Fibroblast of lung (primary cell): ENCODE results near the gene ETS1. TPM values are rescaled to one million over a fixed set of nuclear protein-coding genes. Genes with fewer than 3 reads are reported as not detected.
A peak's percentile ranks its signal among the peaks of the same experiment; 100 is the strongest.

Source experiments
- DNase-seq, 2 donors: peaks; one replicate each; pipeline versions ENCODE4 v3.0.0 to v3.0.0-alpha.2; 2010; ENCODE audit warnings: low read depth in 2 of 2
- H2AFZ ChIP-seq: 2 replicates; pipeline ENCODE4 v1.5.1; 2012; ENCODE audit warnings: low read length, control low read depth, inconsistent platforms
- H3K27ac ChIP-seq: 2 replicates; pipeline ENCODE4 v1.5.1; 2011; ENCODE audit warnings: low read length, control low read depth; ENCODE audit not compliant: insufficient read depth
- H3K27me3 ChIP-seq: 2 replicates; pipeline ENCODE4 v1.5.1; 2011; ENCODE audit warnings: mild to moderate bottlenecking, low read length; ENCODE audit not compliant: control insufficient read depth, insufficient read depth
- H3K36me3 ChIP-seq: 2 replicates; pipeline ENCODE4 v1.5.1; 2011; ENCODE audit warnings: low read length; ENCODE audit not compliant: control insufficient read depth, insufficient read depth
- H3K4me1 ChIP-seq: 2 replicates; pipeline ENCODE4 v1.5.1; 2011; ENCODE audit warnings: low read length; ENCODE audit not compliant: control insufficient read depth, insufficient read depth; ENCODE audit errors: extremely low read depth
- H3K4me2 ChIP-seq: 2 replicates; pipeline ENCODE4 v1.5.1; 2011; ENCODE audit warnings: low read length, control low read depth; ENCODE audit not compliant: insufficient read depth; ENCODE audit errors: extremely low read depth
- H3K4me3 ChIP-seq, 4 experiments: fragments of 200-600 bp in 1 of 4; sonication (generic) in 1 of 4; replicated peaks in 1 of 4; 2 replicates each; pipeline ENCODE4 v1.5.1; 2011 to 2016; ENCODE audit warnings: low read length in 4 of 4, low read depth in 3 of 4, mild to moderate bottlenecking in 3 of 4, control low read depth in 2 of 4, inconsistent platforms in 1 of 4, mixed read lengths in 1 of 4; ENCODE audit not compliant: insufficient read depth in 1 of 4; ENCODE audit errors: control extremely low read depth in 1 of 4
- H3K79me2 ChIP-seq: 2 replicates; pipeline ENCODE4 v1.5.1; 2012; ENCODE audit warnings: mild to moderate bottlenecking, low read length, inconsistent platforms; ENCODE audit not compliant: control insufficient read depth, insufficient read depth
- H3K9ac ChIP-seq: 2 replicates; pipeline ENCODE4 v1.5.1; 2011; ENCODE audit warnings: mild to moderate bottlenecking, low read length, control low read depth; ENCODE audit not compliant: insufficient read depth
- H3K9me3 ChIP-seq: 2 replicates; pipeline ENCODE4 v1.5.1; 2012; ENCODE audit warnings: low read depth, low read length; ENCODE audit not compliant: control insufficient read depth, insufficient read depth
- H4K20me1 ChIP-seq: 2 replicates; pipeline ENCODE4 v1.5.1; 2011; ENCODE audit warnings: low read length; ENCODE audit not compliant: control insufficient read depth, insufficient read depth; ENCODE audit errors: extremely low read depth
- EZH2 ChIP-seq: IDR thresholded peaks from 2 replicates; pipeline ENCODE4 v1.5.1; 2012; ENCODE audit warnings: low read length, control low read depth, mild to moderate bottlenecking; ENCODE audit errors: missing control alignments
- polyA plus RNA-seq, 2 donors: library from polyadenylated mRNA; depleted of rRNA in 1 of 2; stranded (reverse) in 1 of 2; unstranded in 1 of 2; fragments of >200 nt; gene quantifications; 2 replicates each; pipeline ENCODE4 v1.2.1, GENCODE V29; 2011 to 2012; ENCODE audit warnings: missing spikeins in 1 of 2
- total RNA-seq: library from RNA; depleted of rRNA; stranded (reverse); fragments of >200 nt; gene quantifications from 2 replicates; pipeline ENCODE4 v1.2.1, GENCODE V29; 2014
- TF ChIP-seq, protein P1 (sequence below), 2 donors: IDR thresholded peaks in 1 of 2; conservative IDR thresholded peaks in 1 of 2; 1 replicate in 1 of 2; 2 replicates in 1 of 2; pipeline ENCODE4 v1.5.1; 2011 to 2012; ENCODE audit warnings: low read length in 2 of 2, control low read depth in 1 of 2, inconsistent platforms in 1 of 2, low read depth in 1 of 2, mild to moderate bottlenecking in 1 of 2

Gene ETS1
- total and polyA plus RNA-seq, 2 donors (not counting 1 experiment from before 2014, with no cell fraction given): 51.5 to 51.7 TPM

DNA sequence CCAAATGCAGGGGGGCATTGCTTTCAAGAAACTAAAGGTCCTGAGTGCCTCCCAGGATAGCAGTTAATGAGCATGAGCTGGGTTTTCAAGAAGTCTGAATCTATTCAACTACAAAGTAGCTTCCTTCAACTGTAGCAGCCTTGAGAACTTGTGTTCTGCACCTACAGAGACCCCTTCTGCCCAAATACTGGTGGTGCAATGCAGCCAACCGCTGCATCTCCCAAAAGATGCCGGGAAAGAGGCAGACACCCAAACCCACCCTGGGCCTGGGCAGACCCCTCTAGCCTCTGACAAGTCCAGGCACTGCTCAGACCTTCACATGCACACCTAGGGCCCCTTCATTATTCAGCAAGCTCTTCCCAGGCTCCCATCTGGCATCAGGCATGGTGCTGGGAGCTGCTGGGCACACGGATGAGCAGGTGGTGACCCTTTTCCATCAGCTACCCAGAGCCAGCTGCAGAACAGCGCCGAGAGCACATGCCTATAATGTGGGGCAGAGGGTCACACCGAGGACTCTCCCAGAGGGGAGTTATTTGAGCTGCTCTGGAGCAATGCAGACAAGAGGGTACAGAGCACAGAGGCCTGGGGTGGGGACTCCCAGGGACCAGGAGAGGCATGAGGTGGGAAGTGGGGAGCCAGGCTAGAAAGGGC is 44.9 kb upstream of the ETS1 start:
- no peaks in the 10 kb centered on the region for H3K79me2 ChIP-seq
- H3K4me2 ChIP-seq: no peak overlapping the region
- H3K36me3 ChIP-seq: no peaks in the 10 kb centered on the region
- H3K27me3 ChIP-seq: no peaks in the 10 kb centered on the region
- no peaks in the 10 kb centered on the region for H3K9me3 ChIP-seq
- no peak overlapping the region for H2AFZ ChIP-seq
- H3K4me3 ChIP-seq: no peak overlapping the region
- DNase-seq: peak; percentile 60 to 73
- TF ChIP-seq, protein P1, sequence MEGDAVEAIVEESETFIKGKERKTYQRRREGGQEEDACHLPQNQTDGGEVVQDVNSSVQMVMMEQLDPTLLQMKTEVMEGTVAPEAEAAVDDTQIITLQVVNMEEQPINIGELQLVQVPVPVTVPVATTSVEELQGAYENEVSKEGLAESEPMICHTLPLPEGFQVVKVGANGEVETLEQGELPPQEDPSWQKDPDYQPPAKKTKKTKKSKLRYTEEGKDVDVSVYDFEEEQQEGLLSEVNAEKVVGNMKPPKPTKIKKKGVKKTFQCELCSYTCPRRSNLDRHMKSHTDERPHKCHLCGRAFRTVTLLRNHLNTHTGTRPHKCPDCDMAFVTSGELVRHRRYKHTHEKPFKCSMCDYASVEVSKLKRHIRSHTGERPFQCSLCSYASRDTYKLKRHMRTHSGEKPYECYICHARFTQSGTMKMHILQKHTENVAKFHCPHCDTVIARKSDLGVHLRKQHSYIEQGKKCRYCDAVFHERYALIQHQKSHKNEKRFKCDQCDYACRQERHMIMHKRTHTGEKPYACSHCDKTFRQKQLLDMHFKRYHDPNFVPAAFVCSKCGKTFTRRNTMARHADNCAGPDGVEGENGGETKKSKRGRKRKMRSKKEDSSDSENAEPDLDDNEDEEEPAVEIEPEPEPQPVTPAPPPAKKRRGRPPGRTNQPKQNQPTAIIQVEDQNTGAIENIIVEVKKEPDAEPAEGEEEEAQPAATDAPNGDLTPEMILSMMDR (conservative IDR thresholded peaks at IDR 0.05 in 1 of 2, IDR thresholded peaks at IDR 0.05 in 1 of 2; ENCODE audit: low read depth in 1 of 2, low read length in 2 of 2): peak; percentile 72 to 87
- TF ChIP-seq EZH2: no peak
- H3K4me1 ChIP-seq: peaks cover 5% of the 10 kb centered on the region
- no peak overlapping the region for H3K27ac ChIP-seq
- H4K20me1 ChIP-seq: no peaks in the 10 kb centered on the region
- no peak overlapping the region for H3K9ac ChIP-seq

DNA sequence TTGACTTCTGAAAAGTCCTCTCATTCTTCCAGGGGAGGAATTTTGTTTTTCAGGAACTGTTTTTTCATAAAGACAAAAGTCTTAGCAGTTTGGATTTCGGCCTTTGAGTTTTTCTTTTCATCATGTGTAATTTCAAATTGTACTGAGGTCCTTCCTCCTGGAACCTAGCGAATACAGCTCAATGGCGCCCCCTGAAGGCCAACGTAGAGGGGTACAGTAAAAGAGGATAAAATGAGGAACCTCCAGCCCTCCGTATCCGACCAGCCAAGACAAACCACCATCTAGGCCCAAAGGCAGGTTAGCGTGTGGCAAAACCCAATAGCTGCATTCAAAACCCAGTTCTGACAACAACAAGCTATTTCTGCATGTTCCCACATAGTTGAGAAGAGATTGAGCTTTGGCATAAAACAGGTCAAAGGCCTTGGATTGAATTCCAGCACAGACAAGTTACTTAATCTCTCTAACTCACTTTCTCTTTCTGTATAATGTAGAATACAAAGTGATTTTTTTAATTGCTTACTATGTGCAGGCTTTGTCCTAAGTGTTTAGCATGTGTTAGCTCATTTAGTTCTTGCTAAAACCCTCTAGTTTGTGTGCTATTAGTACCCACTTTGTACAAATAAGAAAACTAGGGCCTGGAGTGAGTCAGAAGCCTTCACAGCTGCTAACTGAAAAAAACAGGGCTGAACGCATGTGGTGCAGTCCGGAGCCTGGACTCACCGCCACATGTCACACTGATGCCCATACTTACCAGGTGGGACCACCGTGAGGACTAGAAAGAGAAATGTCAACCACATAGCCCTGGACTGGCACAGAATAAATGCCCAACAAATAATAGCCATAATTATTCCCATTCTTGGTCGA is 43.2 kb upstream of the ETS1 start:
- Histone ChIP-seq H3K27me3 (no peaks in the 10 kb centered on the region), H3K36me3 (no peaks in the 10 kb centered on the region), H3K4me3 (no peak overlapping the region), H2AFZ (no peak overlapping the region), H3K9ac (no peak overlapping the region), H3K4me2 (peak overlapping the region; percentile 69), H3K9me3 (no peaks in the 10 kb centered on the region), H3K27ac (no peak overlapping the region), H4K20me1 (no peaks in the 10 kb centered on the region), H3K4me1 (peaks cover 5% of the 10 kb centered on the region), H3K79me2 (no peaks in the 10 kb centered on the region)
- no peak for TF ChIP-seq EZH2
- TF ChIP-seq, protein P1 (conservative IDR thresholded peaks at IDR 0.05 in 1 of 2, IDR thresholded peaks at IDR 0.05 in 1 of 2; ENCODE audit: low read depth in 1 of 2, low read length in 2 of 2): peak; percentile 88 to 92
- DNase-seq: peak; percentile 66 to 89

DNA sequence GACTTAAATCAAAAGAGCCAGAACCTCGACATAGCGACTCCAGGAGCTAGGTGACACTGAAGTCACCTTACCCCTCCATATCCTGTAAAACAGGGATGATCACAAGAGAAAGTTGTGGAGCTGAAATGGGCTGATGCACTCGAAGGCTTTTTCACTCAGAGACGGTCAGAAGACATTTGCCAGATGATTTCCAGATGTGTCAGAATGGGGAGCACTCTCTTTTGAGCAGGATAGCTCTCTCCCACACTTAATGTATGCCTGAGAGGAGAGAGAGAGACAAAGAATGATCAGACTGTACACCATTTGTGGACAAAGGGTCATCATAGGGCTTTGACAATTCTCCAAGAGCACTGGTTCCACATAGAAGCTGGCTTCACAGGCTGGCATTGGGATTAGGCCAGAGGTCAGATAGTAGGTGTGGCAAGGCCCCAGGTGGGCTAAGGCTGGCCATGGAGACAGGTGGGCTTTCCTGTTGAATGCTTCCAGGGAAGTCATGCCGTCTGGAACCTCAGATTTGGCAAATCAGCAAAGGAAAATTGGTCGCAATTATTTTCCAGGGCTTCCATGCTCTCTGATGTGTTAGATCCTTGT is 42.3 kb upstream of the ETS1 start:
- no peaks in the 10 kb centered on the region for H3K9me3 ChIP-seq
- peaks cover 5% of the 10 kb centered on the region for H3K4me1 ChIP-seq
- no peaks in the 10 kb centered on the region for H3K79me2 ChIP-seq
- H2AFZ ChIP-seq: no peak overlapping the region
- H3K4me3 ChIP-seq: no peak overlapping the region
- H3K4me2 ChIP-seq: no peak overlapping the region
- no peaks in the 10 kb centered on the region for H4K20me1 ChIP-seq
- H3K27me3 ChIP-seq: no peaks in the 10 kb centered on the region
- DNase-seq: no peak
- no peak overlapping the region for H3K9ac ChIP-seq
- TF ChIP-seq, protein P1 (conservative IDR thresholded peaks at IDR 0.05 in 1 of 2, IDR thresholded peaks at IDR 0.05 in 1 of 2; ENCODE audit: low read depth in 1 of 2, low read length in 2 of 2): no peak
- no peak for TF ChIP-seq EZH2
- H3K36me3 ChIP-seq: no peaks in the 10 kb centered on the region
- no peak overlapping the region for H3K27ac ChIP-seq
